Measurements from ENCODE around the gene CRIP2.

- TF ChIP-seq CTCF (IDR thresholded peaks at IDR 0.05; ENCODE audit: poor library complexity, severe bottlenecking) (no peak), EZH2 (IDR thresholded peaks at IDR 0.05; ENCODE audit: borderline replicate concordance, insufficient read depth, low read length, poor library complexity, severe bottlenecking) (no peak), EP300 (conservative IDR thresholded peaks at IDR 0.05; ENCODE audit: poor library complexity, severe bottlenecking) (no peak), REST (IDR thresholded peaks at IDR 0.05; ENCODE audit: borderline replicate concordance) (no peak), SMC3 (conservative IDR thresholded peaks at IDR 0.05; ENCODE audit: poor library complexity) (no peak), POLR2AphosphoS5 (IDR thresholded peaks at IDR 0.05) (no peak), TAF1 (IDR thresholded peaks at IDR 0.05; ENCODE audit: low read depth) (no peak), MXI1 (conservative IDR thresholded peaks at IDR 0.05; ENCODE audit: poor library complexity, severe bottlenecking) (no peak)
Observed at GRCh38 chr14:105494606-105494929, 19.9 kb downstream of the CRIP2 start.

All from neural cell (in vitro differentiated cells).